HUDEP-2 (cell line): Measurements from ENCODE around the gene CTBP1.

Source experiments
- DNase-seq, 76 experiments: peaks; one replicate each; lab custom pipeline; 2025; ENCODE audit not compliant: unreplicated experiment in 76 of 76; lab: John Stamatoyannopoulos, UW

The CTBP1 gene

DNA sequence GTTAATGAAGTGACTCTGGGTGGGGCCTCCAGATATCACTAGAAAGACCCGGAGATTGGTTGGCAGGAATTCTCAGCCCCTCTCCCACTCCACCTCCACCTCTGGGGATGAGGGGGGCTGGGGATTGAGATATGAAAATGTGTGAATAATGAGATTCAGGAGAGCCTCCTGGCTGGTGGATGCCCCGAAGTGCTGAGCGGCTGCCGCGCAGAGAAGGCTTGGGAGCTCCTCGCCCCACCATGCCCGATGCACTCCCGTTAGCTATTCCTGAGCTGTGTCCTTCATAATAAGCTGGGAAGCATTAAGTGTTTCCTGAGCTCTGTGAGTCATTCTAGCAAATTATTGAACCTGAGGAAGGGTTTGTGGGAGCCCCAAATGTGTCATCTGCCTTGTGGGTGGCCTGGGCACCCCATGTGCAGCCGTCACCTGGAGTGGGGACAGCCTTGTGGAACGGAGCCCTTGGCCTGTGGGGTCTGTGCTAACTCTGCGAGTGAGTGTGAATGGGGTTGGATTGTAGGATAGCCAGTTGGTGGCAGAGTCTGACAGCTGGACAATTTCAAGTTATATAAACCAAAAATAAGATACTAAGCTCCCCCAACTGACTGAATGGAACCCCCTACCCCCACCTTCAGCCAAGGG, 36.3 kb upstream of the CTBP1 start:
- no peak for DNase-seq

DNA sequence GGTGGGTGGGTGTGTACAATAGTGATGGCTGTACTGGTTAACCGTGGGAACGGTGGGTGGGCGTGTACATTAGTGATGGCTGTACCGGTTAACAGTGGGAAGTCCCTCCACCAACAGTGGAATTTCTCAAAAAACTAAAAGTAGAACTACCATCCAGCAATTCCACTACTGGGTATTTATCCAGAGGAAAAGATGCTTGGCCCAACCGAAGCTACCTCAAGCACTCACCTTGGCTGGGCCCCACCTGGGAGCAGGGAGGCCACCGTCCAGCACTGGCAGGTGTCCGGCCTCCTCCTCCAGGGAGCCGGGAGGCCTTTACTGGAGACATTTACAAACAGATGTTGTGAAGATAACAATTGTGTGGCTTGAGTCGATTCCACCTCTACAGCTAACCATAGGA, 34.8 kb upstream of the CTBP1 start:
- DNase-seq, result no peak

DNA sequence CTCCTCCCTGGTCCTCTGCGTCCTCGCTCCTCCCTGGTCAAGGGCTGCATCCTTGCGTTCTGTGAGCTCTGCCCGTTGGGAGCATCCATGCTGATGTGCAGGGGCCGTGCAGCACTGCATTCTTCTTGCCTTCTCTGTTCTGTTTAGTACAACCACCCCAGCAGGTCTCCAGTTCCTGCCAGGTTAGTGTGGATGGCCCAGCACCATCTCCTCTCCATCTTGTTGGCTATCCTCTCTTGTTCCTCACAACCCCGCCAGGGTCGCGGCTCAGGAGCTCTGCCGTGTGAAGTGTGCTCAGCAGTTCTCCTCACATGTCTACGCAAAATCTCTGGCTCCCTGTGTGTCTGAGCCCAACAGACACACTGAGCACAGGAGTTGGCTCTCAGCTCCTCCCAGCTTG, 30.3 kb upstream of the CTBP1 start:
- no peak for DNase-seq

DNA sequence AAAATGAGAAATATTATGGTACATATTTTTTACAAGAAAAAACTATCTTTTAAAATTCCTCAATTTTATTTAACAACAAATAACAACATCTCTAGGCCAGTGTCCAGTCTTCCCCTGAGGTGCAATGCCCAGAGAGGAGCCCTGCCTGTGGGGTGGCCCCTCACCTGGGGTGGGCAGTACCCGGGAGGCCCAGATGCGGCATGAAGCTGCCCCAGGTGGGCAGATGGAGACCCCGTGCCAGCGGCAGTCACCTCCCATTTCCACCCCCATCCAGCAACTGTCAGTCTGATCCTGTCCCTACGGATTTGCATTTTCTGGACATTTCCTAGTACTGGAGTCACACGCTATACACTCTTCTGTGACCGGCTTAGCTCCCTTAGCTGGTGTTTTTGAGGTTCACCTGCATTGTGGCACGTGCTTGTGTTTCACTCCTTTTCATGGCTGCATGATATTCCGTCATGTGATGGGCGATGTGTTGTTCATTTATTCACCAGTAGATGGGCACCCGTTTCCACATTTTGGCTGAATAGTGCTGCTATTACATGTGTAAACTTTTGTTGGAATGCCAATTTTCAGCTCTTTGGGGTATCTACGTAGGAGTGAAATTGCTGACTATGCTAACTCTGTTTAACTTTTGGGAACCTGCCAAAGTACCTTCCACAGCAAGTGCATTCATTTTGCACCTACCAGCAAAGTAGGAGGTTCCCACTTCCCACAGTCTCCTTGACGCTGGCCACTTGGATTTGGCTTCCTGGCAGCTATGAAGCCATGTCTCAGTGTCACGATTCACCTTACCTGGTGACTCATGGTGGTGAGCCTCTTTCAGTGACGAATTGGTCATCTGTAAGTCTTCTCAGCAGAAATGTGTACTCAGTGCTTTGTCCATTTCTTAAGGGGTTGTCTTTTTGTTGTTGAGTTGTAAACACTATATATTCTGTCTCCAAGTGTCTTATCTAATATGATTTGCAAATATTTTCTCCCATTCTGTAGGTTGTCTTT, 29.0 kb upstream of the CTBP1 start:
- DNase-seq, result no peak

DNA sequence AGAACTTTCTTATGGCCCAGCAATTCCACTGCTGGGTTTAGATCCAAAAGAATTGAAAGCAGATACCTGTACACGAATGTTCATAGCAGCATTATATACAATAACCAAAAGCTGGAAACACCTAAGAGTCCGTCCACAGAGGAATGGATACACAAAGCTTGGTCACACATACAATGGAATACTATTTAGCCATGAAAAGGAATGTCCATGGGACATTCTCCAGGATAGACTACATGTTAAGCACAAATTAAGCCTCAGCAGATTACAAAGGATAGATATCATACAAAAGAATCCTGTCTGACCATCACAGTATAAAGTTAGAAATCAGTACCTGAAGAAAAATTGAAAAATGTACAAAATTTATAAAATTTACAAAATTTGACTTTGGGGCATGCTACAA, 28.1 kb upstream of the CTBP1 start:
- DNase-seq, result no peak

DNA sequence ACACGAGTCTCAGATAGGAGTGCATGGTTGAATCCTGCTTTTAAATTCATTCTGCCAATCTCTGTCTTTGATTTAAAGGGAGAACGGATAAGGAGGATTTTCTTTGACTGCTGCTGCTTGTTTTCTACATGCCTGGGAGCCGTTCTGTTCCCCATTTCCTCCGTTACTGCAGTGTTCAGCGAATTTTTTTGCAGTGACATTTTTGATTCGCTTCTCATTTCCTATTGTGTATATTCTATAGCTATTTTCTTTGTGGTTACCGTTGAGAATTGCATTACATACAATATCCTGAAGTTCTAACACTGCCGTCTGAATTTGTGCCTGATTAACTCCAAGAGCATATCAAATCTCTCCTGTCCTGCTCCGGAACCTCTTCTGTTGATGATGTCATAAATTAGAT, 25.9 kb upstream of the CTBP1 start:
- DNase-seq, result no peak

DNA sequence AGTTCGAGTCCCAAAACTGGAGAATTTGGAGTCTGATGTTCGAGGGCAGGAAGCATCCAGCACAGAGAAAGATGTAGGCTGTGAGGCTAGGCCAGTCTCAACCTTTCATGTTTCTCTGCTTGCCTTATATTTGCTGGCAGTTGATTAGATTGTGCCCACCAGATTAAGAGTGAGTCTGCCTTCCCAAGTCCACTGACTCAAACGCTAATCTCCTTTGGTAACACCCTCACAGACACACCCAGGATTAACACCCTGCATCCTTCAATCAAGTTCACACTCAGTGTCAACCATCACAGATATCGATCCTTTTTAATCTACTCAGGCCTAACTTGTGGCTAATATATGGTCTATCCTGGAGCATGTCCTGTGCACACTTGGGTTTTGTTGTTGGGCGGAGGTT, 22.8 kb upstream of the CTBP1 start:
- DNase-seq, result peak in 37 of 76 experiments; percentile 5 to 67 (median 31)

DNA sequence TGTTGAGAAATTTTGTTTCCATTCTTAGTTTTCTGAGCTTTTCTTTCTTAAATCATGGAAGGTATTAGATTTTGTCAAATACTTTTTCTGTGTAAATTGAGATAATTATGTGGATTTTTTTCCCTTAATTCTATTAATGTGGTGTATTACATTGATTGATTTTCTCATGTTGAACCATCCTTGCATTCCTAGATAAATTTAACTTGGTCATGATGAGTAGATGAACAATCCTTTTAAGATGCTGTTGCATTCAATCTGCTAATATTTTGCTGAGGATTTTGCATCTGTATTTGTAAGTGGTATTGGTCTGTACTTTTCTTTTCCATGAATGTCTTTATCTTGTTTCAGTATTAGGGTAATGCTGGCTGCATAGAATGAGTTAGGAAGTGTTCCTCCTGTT, 20.3 kb upstream of the CTBP1 start:
- DNase-seq, result no peak

DNA sequence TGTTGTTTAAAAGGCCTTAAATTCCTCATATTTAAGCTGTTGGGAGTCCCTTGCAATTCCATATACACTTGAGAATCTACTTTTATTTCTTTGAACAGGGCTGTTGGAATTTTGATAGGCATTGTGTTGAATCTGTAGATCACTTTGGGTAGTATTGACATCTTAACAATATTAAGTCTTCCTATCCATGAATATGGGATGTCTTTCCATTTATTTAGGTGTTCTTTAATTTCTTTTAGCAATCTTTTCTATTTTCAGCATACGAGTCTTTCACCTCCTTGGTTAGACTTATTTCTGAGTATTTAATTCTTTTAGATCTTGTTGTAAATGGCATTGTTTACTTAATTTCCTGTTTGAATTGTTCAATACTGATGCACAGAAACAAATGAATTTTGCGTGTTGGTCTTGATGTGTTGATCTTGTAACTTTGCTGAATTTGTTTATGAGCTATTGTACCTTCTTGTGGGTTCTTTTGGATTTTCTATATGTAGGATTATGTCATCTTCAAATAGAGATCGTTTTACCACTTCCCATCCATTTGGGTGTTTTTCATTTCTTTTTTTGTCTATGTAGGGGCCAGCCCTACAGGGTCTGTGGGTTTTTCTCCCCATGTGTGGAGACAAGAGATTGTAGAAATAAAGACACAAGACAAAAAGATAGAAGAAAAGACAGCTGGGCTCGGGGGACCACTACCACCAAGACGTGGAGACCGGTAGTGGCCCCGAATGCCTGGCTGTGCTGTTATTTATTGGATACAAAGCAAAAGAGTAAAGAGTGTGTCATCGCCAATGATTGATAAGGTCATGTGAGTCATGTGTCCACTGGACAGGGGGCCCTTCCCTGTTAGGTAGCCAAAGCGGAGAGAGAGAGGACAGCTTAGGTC, 18.2 kb upstream of the CTBP1 start:
- no peak for DNase-seq

DNA sequence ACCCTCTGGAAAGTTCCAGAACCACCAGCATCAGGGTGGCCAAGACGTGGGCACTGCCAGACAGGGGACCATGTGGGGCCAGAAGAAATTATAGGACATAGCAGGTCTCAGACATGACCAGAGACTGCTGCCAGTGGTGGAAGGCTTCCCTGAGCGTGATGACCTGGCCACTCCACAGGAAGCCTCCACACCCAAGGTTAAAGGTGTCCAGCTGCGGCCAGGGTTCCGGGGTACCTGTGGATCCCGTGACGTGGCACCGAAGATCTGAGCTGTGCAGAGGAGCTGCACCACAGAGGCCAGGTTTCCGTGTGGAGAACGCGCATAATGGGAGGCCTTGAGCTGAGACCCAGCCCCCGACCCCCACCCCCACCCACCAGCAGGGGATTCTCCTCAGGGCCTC, 16.4 kb upstream of the CTBP1 start:
- DNase-seq, result no peak

DNA sequence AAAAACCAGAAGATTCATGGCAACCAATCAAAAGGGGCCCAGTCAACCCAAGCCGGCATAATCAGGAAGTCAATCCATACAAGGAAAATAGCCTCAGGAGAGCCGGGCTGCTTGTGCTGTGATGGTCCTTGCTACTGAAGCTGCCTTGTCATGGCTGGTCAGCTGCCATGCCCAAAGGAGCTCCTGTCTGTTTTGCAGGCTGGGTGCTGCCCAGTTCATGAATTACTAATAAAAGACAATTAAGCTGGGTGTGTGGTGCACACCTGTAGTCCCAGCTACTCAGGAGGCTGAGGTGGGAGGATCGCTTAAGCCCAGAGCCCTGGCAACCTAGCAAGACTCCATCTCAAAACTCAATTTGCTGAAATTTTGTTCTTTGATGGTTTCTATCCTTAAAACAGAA, 16.0 kb upstream of the CTBP1 start:
- no peak for DNase-seq

DNA sequence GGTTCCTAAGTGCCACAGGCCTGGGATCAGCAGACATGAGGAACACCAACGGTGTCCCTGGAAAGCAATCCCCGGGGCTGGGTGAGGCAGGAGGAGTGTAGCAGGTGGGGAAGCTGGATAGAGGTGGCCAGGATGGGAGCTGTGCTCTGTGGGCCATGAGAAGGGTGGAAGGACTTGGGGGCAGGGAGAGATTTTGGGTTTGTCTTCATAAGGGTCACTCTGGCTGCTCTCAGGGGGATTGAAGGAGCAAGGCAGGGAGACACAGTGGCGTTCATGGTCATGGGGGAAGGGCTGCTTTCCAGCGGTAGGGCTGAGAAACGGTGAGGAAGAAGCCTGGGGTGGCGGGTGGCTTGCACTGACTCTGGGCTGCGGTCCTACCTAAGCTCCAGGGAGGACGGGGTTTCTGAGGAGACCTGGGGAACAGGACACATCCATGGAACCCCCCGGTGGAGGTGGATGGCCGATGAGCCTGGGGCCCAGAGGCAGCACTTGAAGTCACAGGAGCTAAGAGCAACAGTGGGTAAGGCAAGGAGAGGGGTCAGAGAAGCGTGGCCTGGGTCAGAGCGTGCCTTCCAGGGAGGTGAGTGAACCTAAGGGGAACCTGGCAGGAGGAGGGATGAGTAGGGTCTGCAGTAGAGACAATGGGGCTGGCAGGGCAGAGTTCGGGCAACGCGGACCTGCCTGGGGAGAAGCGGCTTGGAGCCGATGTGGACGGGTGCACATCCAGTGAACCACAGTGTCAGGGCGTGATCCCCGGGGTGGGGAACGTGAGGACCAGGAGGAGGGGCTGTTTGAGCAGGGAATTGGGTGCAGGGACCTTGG, 12.4 kb upstream of the CTBP1 start:
- DNase-seq, result no peak

DNA sequence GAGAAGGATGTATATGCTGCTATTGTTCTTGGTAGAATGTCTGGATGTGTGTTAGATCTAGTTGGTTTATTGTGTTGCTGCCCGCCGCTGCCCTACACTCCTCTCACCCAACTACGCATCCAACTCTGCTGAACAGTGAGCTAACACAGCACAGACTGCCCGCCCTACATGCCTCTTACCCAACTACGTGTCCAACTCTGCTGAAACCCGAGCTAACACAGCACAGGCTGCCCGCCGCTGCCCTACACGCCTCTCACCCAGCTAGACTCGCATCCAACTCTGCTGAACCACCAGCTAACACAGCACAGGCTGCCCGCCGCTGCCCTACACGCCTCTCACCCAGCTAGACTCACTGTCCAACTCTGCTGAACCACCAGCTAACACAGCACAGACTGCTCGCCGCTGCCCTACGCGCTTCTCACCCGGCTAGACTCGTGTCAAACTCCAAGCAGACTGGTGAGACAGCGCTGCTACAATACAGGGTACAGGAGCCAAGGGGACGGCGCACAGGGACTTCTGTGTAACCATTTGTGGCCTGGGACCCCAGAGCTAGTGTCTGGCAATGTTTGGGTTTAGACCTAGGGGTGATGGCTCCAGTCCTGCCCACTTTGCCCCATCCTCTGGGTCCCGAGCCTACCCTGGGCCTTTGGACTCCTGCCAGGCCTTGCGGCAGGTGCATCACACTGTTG, 11.6 kb upstream of the CTBP1 start:
- DNase-seq, result no peak

DNA sequence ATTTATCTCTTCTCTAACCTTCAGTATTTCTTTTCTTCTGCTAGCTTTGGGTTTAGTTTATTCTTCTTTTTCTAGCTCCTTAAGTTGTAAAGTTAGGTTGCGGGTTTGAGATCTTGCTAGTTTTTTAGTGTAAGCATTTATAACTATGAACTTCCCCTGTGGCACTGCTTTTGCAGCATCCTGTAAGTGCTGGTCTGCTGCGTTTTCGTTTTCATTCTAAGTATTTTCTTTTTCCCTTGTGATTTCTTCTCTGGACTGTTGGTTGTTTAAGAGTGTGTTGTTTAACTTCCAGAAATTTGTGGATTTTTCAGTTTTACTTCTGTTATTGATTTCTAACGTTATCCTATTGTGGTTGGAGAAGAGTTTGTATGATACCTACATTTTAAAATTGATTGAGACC, 11.0 kb upstream of the CTBP1 start:
- DNase-seq, result no peak

DNA sequence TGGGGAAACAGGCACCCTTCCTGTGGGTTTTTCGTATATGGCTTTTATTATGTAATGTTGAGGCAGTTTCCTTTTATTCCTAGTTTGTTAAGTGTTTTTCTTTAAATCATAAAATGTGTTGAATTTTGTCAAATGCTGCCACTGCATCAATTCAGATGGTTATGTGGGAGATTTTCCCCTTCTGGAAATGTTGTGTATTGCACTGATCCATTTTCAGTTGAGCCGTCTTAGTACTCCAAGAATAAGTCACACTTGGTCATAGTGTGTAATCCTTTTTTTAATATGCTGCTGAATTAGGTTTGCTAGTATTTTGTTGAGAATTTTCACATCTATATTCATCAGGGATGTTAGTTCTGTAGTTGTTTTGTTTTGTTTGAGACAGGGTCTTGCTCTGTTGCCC, 9.5 kb upstream of the CTBP1 start:
- DNase-seq, result no peak

DNA sequence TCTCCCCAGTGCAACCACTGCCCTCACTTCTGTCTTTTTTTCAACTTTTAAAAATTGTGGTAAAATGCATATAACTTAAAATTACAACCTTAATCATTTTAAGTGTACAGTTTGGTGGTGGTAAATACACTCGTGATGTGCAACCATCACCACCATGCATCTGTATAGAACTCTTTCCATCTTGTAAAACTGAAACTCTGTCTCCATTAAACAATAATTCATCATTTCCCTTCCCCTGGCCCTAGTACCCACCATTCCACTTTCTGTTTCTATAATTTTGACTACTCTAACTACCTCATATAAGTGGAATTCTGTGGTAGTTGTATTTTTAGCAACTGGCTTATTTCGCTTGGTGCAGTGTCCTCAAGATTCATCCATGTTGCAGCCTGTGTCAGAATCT, 6.8 kb upstream of the CTBP1 start:
- DNase-seq, result no peak

DNA sequence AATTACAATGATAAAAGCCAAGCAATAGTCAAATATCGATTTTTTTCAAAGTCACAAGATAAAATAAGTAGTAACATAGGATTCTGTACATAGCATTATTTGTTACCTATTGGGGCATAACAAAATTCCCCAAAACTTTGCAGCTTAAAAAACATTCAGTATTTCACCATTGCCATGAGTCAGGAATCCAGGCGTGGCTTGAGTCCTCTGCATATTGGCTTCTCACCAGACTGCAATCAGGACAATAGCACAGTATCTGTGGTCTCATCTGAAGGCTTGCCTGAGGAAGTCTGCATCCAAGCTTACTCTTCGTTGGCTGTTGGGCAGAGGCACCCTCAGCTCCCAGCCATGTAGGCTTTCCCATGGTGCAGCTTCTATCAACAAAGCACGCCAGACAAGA, 6.2 kb upstream of the CTBP1 start:
- DNase-seq, result no peak

DNA sequence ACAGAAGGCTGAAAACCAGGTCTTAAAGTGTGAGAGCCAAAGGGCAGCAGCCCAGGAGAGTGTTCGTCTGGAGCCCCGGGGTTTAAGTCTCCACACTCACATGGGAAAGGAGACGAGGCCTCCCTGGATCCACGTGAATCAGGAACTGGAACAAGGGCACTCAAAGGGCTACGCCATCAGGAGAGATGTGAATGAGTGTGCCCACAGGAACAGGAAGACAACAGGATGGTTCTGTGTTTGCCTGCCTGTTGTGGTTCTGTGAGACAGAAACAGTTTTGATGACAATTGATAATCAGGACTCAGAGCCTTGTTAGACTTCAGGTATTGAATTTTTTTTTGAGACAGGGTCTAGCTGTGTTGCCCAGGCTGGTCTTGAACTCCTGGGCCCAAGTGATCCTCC, 4.9 kb upstream of the CTBP1 start:
- no peak for DNase-seq

DNA sequence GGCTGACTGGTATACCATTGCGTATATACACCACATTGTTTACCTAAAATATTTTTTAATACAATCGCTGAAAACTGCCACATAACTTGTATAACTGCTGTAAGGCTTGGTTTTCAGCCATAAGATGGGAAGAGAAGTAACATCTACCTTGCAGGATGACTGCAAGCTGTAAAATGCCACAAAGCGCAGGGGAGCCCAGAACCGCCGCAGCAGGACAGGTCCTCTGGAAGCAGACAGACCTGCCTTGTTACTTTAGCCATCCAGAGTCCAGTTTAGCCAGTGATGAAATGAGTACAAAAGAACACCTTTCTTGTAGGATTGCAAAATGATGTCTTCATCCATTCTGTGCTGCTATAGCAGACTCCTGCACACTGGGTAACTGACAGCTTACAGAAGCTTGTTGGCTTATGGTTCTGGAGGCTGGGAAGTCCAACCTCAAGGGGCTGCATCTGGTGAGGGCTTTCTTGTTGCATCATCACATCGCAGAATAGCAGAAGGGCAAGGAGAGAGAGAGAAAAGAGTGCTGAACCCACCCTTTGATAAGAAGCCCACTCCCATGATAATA, 4.1 kb upstream of the CTBP1 start:
- DNase-seq, result no peak

DNA sequence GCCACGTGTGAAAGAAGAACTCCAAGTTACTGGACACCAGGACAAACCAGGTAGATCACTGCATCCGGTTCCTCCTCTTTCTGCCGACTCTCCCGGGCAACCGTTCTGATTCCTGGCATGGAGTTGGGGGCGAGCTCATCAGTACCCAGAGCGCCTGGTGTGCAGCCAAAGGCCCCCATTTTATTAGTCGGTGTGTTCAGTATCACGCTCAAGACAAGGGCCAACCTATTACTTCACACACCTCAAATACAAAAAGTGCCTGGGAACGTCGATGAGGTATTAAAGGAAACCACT, 2.8 kb upstream of the CTBP1 start:
- no peak for DNase-seq
